Erythroblast (primary cell): ENCODE data around the gene SLC37A2.
"Not testable (repeated sequence)": the region's sequence is repeated elsewhere in the genome, so short reads cannot be mapped to it uniquely, and the experiment has no call there.

ENCODE experiments used
- GATA1 ChIP-seq: IDR thresholded peaks from 2 replicates; pipeline ENCODE4 v1.6.1; 2011; ENCODE audit warnings: low read depth, mild to moderate bottlenecking, control low read depth, low read length, moderate library complexity
- POLR2A ChIP-seq: IDR thresholded peaks from 2 replicates; pipeline ENCODE4 v1.6.1; 2011; ENCODE audit warnings: mild to moderate bottlenecking, low read length

DNA sequence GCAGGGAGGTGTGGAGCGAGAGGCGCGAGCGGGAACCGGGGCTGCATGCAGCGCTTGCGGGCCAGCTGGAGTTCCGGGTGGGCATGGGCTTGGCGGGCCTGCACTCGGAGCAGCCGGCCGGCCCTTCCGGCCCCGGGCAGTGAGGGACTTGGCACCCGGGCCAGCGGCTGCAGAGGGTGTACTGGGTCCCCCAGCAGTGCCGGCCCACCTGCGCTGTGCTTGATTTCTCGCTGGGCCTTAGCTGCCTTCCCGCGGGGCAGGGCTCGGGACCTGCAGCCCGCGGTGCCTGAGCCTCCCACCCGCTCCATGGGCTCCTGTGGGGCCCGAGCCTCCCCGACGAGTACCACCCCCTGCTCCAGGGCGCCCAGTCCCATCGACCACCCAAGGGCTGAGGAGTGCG, 26.4 kb downstream of the SLC37A2 start:
- TF ChIP-seq POLR2A, GATA1: not testable (repeated sequence)
